ENCODE results near the gene CHMP2B.

GRCh38 chr3:87269723-87270122 is 42.6 kb downstream of the CHMP2B start:
- no peak for TF ChIP-seq POLR2A (IDR thresholded peaks at IDR 0.05; ENCODE audit: low read length)
- no peak for TF ChIP-seq GATA1 (IDR thresholded peaks at IDR 0.05; ENCODE audit: low read depth, low read length)

Measured in erythroblast (primary cell).